T47D (cell line): Measurements from ENCODE around the gene TGFBR3L.
"Not testable (repeated sequence)": the region's sequence is repeated elsewhere in the genome, so short reads cannot be mapped to it uniquely, and the experiment has no call there.

Source experiments
- DNase-seq, 2 experiments: peaks; one replicate each; pipeline versions ENCODE4 v3.0.0 to v3.0.0-alpha.2; 2011 to 2012; ENCODE audit warnings: low read depth in 1 of 2, low spot score in 1 of 2
- JUND ChIP-seq: IDR thresholded peaks from 2 replicates; pipeline ENCODE4 v1.6.1; 2012; ENCODE audit warnings: low read depth
- in situ Hi-C: cut with HindIII; loops from 2 replicates; pipeline ENCODE4 v1.10.0; 2016; ENCODE audit warnings: low sequenced_read_pairs, low pct_unique_long_range_greater_than_20kb

The TGFBR3L gene

DNA sequence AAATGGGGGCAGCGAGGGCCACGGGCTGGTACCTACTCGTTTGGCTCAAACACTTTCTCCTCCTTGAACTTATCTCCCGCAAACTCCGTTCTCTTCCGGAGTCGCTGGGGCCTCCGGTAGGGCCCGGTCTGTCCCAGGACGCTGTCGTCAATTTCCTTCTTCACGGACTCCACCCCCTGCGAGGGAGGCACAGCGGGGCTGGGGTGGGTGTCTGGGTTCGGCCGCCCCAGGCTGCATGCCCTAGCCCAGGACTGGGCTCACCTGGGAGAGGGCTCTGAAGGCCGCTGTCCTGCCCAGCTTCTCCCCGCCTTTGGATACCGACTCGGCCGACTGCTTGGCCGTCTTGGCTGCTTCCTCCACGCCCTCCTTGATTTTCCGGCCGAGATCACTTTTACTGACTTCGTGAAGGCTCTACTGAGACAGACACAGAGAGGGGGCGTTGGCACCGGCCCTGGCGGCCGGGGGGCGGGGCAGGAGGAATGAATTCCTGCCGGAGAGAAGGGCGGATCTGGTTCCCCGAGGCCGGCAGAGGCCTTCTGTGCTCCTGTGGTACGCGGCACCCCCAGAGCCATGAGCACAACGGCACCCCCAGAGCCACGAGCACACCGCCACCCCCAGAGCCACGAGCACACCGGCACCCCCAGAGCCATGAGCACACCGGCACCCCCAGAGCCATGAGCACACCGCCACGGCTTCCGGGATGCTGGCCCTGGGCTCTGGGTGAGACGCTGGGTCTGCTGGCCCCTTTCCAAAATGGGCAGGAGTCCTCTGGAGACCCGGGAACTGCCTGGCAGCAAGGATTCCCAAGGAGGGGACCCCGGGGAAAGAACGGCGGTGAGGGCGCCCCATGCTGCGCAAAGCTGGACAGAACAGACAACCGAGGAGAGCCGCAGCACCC, 19.4 kb downstream of the TGFBR3L start:
- in situ Hi-C loops = no loop called here
- no peak for TF ChIP-seq JUND
- no peak for DNase-seq

DNA sequence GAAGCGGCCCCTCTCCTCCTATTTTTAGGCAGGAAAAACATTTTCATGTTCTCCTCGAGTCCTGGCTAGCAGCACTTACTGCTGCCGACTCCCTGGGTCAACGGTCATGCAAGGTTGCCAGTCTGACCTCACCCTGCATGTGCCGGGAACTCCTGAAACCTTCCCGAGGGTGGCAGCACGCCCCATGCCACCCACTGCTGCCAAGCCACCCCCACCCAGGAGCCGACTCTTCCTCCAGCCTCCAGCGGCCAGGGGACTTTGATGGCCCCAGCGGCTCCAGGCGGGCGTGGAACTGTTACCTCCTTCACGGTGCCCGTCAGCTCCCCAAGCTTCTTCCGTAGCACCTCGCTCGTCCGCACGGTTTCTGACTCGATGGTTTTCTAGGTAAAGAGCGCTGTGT, 20.1 kb downstream of the TGFBR3L start:
- TF ChIP-seq JUND = no peak

DNA sequence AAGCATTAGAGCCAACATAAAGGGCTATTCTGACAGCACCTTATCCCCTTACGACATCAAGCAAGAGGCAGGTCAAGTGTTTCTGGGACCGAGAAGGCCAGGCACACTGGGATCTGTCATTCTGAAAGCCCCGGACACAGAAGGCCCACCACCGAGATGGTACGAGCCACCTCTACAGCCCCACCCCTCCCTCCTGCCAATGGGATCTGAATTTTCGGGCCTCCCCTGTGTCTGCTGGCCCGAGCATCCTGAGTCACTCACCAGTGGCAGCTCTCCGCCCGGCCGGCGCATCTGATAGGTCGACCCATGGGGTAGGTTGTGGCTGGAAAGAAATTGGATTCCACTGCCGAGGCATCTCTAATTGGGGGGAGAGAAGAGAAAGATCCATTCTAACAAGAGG, 26.2 kb downstream of the TGFBR3L start:
- in situ Hi-C loops = no loop called here
- no peak for TF ChIP-seq JUND
- DNase-seq = no peak

More for the DNA sequence above, 20.1 kb downstream of the TGFBR3L start:
- in situ Hi-C loops = no loop called here
- no peak for DNase-seq

DNA sequence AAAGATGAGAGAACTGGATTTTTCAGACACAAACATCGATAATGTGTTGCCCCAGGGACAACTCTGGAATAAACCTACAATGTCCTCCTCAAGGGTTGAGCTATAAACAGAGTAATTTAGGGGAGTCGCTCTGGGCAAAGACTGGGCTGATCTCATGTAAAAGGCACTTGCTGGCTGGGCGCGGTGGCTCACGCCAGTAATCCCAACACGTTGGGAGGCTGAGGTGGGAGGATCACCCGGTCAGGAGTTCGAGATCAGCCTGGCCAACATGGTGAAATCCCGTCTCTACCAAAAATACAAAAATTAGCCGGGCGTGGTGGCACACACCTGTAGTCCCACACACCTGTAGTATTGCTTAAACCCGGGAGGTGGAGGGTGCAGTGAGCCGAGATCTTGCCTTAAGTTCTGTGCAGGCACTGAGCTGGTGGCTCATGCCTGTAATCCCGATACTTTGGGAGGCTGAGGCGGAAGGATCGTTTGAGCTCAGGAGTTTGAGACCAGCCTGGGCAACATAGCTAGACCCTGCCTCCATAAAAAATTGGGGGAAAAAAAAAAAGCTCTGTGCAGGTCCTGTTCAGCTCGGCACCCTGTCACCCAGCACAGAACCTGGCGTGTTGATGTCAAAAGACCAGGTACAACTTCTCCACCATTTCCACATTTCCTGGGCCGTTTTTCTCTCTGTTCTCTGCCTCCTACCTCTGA, 27.4 kb downstream of the TGFBR3L start:
- TF ChIP-seq JUND = no peak
- no peak for DNase-seq
- in situ Hi-C loops = no loop called here

DNA sequence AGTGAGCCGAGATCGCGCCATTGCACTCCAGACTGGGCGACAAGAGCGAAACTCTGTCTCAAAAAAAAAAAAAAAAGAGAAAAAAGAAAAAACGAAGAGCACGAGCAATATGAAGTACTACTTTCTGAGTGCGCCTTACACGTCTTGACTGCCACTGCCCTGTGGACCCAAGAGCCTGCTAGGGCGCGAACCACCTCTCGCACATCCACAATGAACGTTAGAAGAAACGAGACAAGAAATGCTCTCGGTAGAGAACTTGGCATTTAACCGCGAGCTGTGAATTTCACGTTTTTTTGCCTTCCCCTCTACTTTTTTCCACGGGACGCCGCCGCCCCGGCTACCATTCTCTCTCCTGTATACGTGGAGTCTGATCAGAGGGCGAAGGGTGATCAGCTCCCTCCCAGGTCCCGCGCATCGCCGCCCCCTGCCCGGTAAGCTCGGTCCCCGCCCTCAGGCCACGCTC, 28.4 kb downstream of the TGFBR3L start:
- no peak for TF ChIP-seq JUND
- in situ Hi-C loops = no loop called here
- DNase-seq = no peak

DNA sequence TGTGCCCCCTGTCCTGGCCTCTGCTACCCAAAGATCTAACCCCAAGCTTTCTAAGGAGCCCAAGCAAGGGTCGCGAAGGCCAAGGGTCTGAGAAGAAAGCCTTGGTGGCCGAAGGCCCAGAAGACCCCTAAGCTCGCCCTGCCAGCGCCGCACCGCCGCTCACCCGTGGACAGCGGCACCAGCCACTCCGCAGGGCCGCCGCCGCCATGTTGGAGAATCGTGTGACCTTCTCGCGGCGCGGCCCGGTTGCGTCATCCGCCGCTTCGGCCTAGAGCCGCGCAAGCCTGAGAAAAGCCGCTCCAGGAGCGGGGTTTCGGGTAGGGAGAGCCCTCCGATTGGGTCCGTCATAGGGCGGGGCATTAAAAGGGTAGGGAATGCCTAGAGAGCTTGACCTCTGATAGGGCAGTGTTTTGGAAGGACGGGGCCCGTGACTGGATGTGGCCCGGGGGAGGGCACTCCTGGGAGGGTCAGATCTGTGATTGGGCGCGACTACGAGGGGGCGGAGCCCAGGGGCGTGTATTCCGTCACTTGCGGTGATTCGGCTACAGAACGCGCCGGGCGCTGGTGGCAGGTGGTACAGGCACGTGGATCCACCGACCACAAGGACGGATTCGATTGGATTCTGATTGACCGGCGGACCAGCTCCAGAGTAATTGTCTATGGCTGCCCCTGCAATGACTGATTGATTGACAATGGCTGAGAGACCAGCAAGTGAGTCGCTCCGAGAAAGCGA, 29.0 kb downstream of the TGFBR3L start, which contains the start of gene TIMM44:
Gene TIMM44 (minus strand): TSS at position 223 of the 733 bp plus-strand sequence. CDS start 15 bp downstream, at position 208.
- DNase-seq = peak; percentile 78 to 99
- no peak for TF ChIP-seq JUND
- in situ Hi-C loops = no loop called here

DNA sequence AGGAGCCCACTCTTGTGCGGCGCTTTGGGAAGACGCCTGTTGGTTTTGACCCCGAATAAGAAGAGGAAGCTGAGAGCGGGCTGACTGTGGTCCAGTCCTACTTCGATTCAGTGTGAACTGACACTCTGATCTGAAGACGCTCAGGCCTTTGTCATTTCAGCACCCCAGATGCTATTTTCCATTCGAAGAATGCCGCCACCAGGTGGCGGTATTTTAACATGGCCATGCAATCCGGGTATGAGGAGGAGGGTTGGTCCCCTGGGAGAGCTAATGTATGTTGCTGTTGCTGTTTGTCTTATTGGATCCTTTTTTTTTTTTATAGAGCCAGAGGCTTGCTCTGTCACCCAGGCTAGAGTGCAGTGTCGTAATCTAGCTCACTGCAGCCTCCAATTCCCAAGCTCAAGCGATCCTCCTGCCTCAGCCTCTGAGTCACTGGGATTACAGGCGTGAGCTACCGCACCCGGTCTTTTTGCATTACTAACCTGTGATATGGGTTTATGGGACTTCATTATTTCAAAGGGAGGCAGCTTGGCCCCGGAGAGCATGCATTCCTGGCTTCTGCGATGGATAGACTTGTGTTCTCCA, 29.6 kb downstream of the TGFBR3L start:
- DNase-seq = peak; percentile 51 to 90
- in situ Hi-C loops = no loop called here
- TF ChIP-seq JUND = no peak

DNA sequence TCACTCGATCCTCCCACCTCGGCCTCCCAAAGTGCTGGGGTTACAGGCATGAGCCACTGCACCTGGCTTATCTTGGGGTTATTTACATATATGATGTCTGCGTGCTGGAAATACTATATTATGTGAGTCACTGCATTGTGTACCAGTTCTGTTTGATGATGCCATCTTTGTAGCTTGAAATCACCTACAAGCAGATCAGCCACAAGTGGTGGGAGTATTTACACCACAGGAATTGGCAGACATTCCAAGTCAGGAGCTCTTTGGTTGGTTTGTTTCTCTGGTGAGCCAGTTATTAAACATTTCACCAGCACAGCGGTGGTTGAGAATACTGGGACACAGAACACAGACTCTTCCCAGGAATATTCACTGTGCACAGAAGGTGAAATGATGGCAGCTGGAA, 33.3 kb downstream of the TGFBR3L start:
- TF ChIP-seq JUND = no peak
- in situ Hi-C loops = no loop called here
- DNase-seq = no peak

DNA sequence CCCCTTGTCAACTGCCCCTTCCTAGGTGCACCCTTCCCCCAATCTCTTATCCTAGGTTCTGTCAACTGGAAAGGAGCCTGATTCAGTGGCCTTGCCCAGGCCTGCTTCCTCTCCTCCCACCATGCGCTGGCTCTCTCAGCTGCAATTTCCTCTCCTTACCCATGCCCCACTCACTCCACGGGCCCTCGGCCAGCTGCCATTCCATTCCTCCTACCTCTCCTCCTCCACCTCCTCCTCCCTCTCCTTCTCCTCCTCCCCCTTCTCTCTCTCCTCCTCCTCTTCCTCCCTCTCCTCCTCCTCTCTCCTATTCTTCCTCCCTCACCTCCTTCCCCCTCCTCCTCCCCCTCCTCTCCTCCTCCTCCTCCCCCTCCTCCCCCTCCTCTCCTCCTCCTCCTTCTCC, 38.4 kb downstream of the TGFBR3L start:
- TF ChIP-seq JUND = no peak
- peak in 1 of 2 experiments; percentile 23 for DNase-seq
- in situ Hi-C loops = no loop called here

DNA sequence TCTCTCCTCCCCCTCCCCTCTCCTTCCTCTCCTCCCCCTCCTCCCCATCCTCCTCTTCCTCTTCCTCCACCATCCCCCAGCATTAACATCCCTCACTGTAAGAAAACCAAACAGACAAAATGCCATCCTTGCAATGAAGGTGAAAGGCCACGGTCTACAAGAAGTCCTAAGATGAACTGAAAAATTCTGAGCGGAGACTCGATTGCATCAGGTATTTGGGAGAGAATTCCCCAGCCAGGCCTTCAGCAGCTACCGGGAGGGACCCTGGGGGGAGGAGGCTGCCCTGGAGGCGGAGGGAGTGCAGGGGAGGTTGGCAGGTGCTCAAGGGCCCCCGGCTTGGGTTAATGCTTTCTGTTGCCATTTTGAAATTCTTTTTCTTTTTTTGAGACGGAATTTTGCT, 38.9 kb downstream of the TGFBR3L start:
- DNase-seq = no peak
- no peak for TF ChIP-seq JUND
- in situ Hi-C loops = no loop called here

DNA sequence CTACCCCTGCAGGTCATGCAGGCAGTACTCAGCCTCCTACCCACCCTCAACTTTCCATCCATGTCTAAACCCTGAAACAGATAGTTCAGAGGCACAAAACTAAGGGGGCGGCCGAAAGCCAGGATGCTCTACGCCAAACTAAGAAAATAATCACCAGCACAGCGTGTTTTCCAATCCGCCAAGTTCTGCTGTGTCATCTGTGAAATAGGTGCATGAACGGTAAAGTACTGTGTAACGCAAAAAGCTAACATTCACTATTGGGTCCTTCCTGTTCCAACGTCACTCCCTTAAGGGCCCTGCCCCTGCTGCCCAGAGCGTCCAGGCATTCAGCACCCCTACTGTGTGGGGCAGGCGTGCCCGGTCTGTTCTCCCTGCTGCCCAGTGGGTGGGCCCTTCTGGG, 41.1 kb downstream of the TGFBR3L start:
- no peak for DNase-seq
- in situ Hi-C loops = no loop called here
- no peak for TF ChIP-seq JUND

DNA sequence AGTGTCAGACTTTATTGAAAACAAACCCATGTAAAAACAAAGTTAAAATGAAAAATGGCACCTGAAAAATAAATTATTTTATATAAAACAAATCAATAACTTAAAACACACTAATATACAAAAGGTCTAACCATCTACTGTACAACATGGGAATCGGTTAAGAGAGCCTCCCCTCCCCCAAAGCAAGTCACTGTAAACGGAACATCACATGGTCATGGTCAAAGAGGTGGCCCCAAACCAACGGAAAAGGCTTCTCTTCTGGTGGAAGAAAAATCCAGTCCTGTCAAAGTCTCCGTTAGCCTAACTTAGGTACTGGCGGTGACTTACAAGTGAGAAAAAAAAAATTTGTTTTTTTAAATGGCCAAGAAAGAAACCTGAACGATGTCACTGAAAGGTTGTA, 44.6 kb downstream of the TGFBR3L start:
- no peak for TF ChIP-seq JUND
- DNase-seq = no peak
- in situ Hi-C loops = no loop called here

DNA sequence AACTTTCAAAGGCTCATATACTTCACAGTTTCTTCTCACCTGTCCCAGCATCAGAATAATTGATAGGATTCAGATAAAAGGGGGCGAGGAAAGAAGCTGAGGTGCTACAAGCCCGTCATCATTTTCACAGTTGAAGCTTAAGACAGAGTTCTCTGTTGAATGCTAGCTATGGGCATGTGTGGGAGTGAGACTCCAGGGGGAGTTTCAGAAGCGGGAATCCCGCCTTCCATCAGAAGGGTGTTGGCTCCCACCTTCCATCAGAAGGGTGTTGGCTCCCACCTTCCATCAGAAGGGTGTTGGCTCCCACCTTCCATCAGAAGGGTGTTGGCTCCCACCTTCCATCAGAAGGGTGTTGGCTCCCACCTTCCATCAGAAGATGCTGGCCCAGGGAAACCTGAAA, 46.5 kb downstream of the TGFBR3L start:
- in situ Hi-C loops = not testable (repeated sequence)

More for the DNA sequence above, 46.5 kb downstream of the TGFBR3L start:
- DNase-seq = not testable (repeated sequence)
